Uterus (tissue), 4 donors: Measurements from ENCODE around the gene NR2C2. TPM values are rescaled to one million over a fixed set of nuclear protein-coding genes. Genes with fewer than 3 reads are reported as not detected.
"Not testable (repeated sequence)": the region's sequence is repeated elsewhere in the genome, so short reads cannot be mapped to it uniquely, and the experiment has no call there.

Experiments used
- DNase-seq, 2 donors: peaks; one replicate each; pipeline ENCODE4 v3.0.0-alpha.2; 2019 to 2020
- H3K27ac ChIP-seq, 2 donors: fragments of 200-600 bp; sonication (generic); 1 replicate in 1 of 2; 2 replicates in 1 of 2; pipeline ENCODE4 v1.5.1; 2016 to 2018
- H3K27me3 ChIP-seq, 2 donors: fragments of 200-600 bp; sonication (generic); one replicate each; pipeline ENCODE4 v1.5.1; 2018 to 2019; ENCODE audit warnings: control low read depth in 1 of 2
- H3K36me3 ChIP-seq, 2 donors: fragments of 200-600 bp; sonication (generic); one replicate each; pipeline ENCODE4 v1.5.1; 2019; ENCODE audit warnings: control low read depth in 1 of 2
- H3K4me1 ChIP-seq, 2 donors: fragments of 200-600 bp; sonication (generic); one replicate each; pipeline ENCODE4 v1.5.1; 2018 to 2019; ENCODE audit warnings: control low read depth in 1 of 2
- H3K4me3 ChIP-seq, 2 donors: fragments of 200-600 bp; sonication (generic); 1 replicate in 1 of 2; 2 replicates in 1 of 2; pipeline ENCODE4 v1.5.1; 2018 to 2019; ENCODE audit warnings: mild to moderate bottlenecking in 1 of 2
- H3K9me3 ChIP-seq, 2 donors: fragments of 200-600 bp; sonication (generic); one replicate each; pipeline ENCODE4 v1.5.1; 2019; ENCODE audit warnings: control low read depth in 1 of 2
- POLR2A ChIP-seq, 2 donors: fragments of 450-650 bp; IDR thresholded peaks; one replicate each; pipeline ENCODE4 v1.6.1; 2016; ENCODE audit warnings: antibody characterized with exemption in 2 of 2, mild to moderate bottlenecking in 1 of 2, moderate library complexity in 1 of 2
- intact Hi-C: fragments of 100-400 bp; cut with DNase I; formaldehyde crosslinking; loops from one replicate; pipeline ENCODE4 v1.15.1; 2023; ENCODE audit warnings: low total_unique reads
- total RNA-seq, 4 donors: library from RNA; depleted of rRNA in 3 of 4; stranded (reverse); fragments of >200 nt in 3 of 4; gene quantifications; one replicate each; pipeline versions ENCODE4 v1.1.0 to v1.2.4, GENCODE V29; 2014 to 2023
- TF ChIP-seq, protein P1 (sequence below), 4 experiments: fragments of 200-600 bp in 2 of 4; fragments of 450-650 bp in 2 of 4; sonication (generic) in 2 of 4; IDR thresholded peaks; one replicate each; pipeline ENCODE4 v1.5.1; 2016 to 2019; ENCODE audit warnings: antibody characterized with exemption in 4 of 4, mild to moderate bottlenecking in 2 of 4, moderate library complexity in 1 of 4
- donor health status: DM: yes; HTN: yes; CAD: no.

The NR2C2 gene
- total RNA-seq, 4 donors from 2014 or later, result 29.7 to 78.3 (median 61.0) TPM

DNA sequence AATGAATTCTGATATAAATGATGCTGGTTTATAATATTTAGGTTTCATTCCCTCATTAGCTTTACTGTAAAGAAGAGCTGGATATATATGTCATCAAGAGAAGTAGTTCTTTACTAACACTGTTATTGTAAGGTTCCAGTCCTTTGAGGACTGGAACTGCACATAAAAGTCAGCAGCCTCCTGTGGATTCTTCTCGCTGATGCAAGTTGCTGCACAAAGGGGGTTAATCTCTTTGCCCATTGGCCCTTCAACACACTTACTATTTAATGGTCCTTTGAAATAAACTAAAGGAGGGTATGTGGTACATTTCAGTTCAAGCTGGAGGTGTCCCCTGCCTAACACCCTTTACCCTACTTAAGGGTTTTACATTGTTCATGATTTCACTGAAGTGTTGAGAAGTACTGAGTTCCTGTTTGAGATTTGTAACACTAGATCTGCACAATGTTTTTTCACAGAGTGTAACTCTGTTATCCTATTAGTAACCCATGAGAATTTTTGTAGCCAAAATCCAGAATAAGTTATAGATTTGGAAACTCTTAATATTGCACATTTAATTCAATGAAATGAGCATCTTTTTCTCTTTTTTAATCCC lies 43.9 kb downstream of the NR2C2 start:
- no peak for DNase-seq
- H3K27me3 ChIP-seq, result no peaks in the 10 kb centered on the region
- TF ChIP-seq, protein P1, sequence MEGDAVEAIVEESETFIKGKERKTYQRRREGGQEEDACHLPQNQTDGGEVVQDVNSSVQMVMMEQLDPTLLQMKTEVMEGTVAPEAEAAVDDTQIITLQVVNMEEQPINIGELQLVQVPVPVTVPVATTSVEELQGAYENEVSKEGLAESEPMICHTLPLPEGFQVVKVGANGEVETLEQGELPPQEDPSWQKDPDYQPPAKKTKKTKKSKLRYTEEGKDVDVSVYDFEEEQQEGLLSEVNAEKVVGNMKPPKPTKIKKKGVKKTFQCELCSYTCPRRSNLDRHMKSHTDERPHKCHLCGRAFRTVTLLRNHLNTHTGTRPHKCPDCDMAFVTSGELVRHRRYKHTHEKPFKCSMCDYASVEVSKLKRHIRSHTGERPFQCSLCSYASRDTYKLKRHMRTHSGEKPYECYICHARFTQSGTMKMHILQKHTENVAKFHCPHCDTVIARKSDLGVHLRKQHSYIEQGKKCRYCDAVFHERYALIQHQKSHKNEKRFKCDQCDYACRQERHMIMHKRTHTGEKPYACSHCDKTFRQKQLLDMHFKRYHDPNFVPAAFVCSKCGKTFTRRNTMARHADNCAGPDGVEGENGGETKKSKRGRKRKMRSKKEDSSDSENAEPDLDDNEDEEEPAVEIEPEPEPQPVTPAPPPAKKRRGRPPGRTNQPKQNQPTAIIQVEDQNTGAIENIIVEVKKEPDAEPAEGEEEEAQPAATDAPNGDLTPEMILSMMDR (IDR thresholded peaks at IDR 0.05), result no peak
- TF ChIP-seq POLR2A (IDR thresholded peaks at IDR 0.05), result no peak
- no peak overlapping the region for H3K4me3 ChIP-seq
- H3K36me3 ChIP-seq, result no peaks in the 10 kb centered on the region
- H3K4me1 ChIP-seq, result no peaks in the 10 kb centered on the region
- no peak overlapping the region for H3K27ac ChIP-seq
- no peaks in the 10 kb centered on the region for H3K9me3 ChIP-seq
- intact Hi-C loops, result no loop called here

DNA sequence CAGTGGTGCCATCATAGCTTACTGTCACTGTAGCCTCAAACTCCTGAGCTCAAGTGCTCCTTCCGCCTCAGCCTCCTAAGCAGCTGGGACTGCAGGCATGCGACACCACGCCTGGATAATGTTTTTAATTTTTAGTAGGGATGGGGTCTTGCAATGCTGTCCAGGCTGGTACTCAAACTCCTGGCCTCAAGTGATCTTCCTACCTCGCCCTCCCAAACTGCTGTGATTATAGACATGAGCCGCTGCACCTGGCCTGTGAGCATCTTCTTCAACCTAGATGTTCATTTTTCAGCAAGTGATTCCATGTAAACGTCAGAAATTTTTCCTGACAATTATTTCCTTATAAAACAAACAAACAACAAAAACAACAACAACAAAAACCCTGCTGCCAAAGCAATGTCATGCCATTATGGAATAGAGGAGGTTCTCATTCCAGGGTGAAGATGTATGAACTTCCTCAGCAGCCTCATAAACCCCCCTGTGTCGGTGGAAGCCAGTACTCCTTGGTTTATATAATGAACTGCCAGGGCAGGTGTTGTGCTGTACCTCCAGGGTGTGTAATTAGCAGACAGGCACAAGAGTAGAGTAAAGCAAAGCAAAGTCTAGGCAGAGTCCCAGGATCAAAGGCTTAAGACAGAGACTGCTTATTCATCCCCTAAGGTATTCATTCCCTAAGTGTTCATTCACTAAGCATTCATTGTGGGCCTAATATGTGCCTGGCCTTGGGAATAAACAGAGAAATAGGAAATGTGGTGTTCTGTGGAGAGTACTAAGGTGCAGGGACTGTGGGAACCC lies 44.6 kb downstream of the NR2C2 start:
- Histone ChIP-seq H3K27me3 (no peaks in the 10 kb centered on the region), H3K36me3 (no peaks in the 10 kb centered on the region), H3K27ac (no peak overlapping the region), H3K4me3 (no peak overlapping the region), H3K4me1 (no peaks in the 10 kb centered on the region), H3K9me3 (no peaks in the 10 kb centered on the region)
- intact Hi-C loops, result no loop called here
- DNase-seq, result no peak
- TF ChIP-seq, protein P1 (IDR thresholded peaks at IDR 0.05), result no peak
- no peak for TF ChIP-seq POLR2A (IDR thresholded peaks at IDR 0.05)

DNA sequence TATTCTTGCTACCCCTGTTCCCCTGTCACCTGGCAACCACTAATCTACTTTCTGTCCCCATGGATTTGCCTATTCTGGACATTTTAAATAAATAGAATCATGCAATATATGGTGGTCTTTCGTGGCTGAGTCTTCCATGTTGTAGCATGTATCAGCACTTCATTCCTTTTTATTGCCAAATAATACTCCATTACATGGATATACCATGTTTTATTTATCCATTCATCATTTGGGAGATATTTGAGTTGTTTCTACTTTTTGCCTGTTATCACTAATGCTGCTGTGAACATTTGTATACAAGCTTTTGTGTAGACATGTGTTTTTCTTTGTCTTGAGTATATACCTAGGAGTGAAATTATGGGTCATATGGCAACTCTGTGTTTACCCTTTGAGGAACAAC lies 50.6 kb downstream of the NR2C2 start:
- H3K36me3 ChIP-seq, result no peaks in the 10 kb centered on the region
- H3K27ac ChIP-seq, result no peak overlapping the region
- no peak for DNase-seq
- H3K9me3 ChIP-seq, result no peaks in the 10 kb centered on the region
- intact Hi-C loops, result no loop called here
- H3K4me1 ChIP-seq, result no peaks in the 10 kb centered on the region
- no peaks in the 10 kb centered on the region for H3K27me3 ChIP-seq
- TF ChIP-seq POLR2A (IDR thresholded peaks at IDR 0.05), result no peak
- TF ChIP-seq, protein P1 (IDR thresholded peaks at IDR 0.05), result no peak
- no peak overlapping the region for H3K4me3 ChIP-seq

DNA sequence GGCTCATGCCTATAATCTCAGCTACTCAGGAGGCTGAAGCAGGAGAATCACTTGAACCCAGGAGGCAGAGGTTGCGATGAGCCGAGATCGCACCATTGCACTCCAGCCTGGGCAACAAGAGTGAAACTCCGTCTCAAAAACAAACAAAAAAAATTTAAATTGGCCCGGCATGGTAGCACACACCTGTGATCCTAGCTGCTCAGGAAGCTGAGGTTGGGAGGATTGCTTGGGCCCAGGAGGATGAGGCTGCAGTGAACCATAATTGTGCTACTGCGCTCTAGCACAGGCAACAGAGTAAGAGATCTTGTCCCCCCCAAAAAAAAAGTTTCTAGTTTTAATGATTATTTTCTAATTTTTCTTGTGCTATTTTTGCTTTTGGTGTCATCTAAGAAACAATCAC lies 51.8 kb downstream of the NR2C2 start:
- H3K27me3 ChIP-seq, H3K27ac ChIP-seq, H3K36me3 ChIP-seq, DNase-seq, H3K9me3 ChIP-seq, H3K4me1 ChIP-seq, H3K4me3 ChIP-seq, intact Hi-C loops: not testable (repeated sequence)

DNA sequence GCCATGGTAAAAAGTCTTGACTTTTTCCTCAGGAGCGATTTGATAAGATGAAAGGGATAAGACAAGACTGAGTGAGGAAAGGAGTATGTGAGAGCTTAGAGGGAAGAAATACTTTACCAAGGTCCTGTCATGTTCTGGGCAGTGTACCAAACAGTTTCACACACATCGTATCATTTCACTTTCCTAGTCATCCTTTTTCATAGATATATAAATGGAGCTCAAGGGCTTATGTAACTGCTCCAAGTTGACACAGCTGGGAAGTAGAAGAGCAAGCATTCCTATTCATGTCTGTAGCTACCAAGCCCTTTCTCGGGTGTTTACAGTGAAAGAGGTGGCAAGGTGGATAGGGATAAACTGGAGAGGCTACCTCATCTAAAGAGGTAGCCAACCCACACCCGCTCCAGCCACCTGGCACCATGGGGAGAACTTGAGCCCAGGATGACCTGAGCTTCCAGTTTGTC lies 60.3 kb downstream of the NR2C2 start:
- Histone ChIP-seq H3K4me3 (no peak overlapping the region), H3K4me1 (no peaks in the 10 kb centered on the region), H3K27me3 (no peaks in the 10 kb centered on the region), H3K9me3 (no peaks in the 10 kb centered on the region), H3K27ac (no peak overlapping the region), H3K36me3 (no peaks in the 10 kb centered on the region)
- no peak for DNase-seq
- no peak for TF ChIP-seq POLR2A (IDR thresholded peaks at IDR 0.05)
- TF ChIP-seq, protein P1 (IDR thresholded peaks at IDR 0.05), result no peak
- intact Hi-C loops, result no loop called here
